Body of pancreas (tissue), 4 donors: ENCODE measurements around the gene FGF9. TPM values are rescaled to one million over a fixed set of nuclear protein-coding genes. Genes with fewer than 3 reads are reported as not detected.

Experiments
- ATAC-seq: fragments of 150-250 bp; one replicate; pipeline ENCODE4 v1.9.1; 2016
- DNase-seq, 4 donors: peaks; one replicate each; pipeline ENCODE4 v3.0.0-alpha.2; 2019
- H3K27ac ChIP-seq, 4 donors: fragments of 200-600 bp; sonication (generic); 1 replicate in 3 of 4; 2 replicates in 1 of 4; pipeline versions ENCODE4 v1.5.1 to v1.6.1; 2016 to 2019; ENCODE audit warnings: mild to moderate bottlenecking in 1 of 4, mixed read lengths in 1 of 4, moderate library complexity in 1 of 4
- H3K27me3 ChIP-seq, 2 donors: fragments of 200-600 bp; sonication (generic); one replicate each; pipeline ENCODE4 v1.6.0; 2016; ENCODE audit warnings: mild to moderate bottlenecking in 1 of 2
- H3K36me3 ChIP-seq, 2 donors: fragments of 200-600 bp; sonication (generic); replicated peaks in 1 of 2; 2 replicates each; pipeline ENCODE4 v1.5.1; 2016; ENCODE audit warnings: low read depth in 2 of 2; ENCODE audit not compliant: insufficient read depth in 1 of 2
- H3K4me1 ChIP-seq: fragments of 200-600 bp; sonication (generic); one replicate; pipeline ENCODE4 v1.6.0; 2016
- H3K4me3 ChIP-seq, 2 donors: fragments of 200-600 bp; sonication (generic); 1 replicate in 1 of 2; 2 replicates in 1 of 2; pipeline ENCODE4 v1.5.1; 2016 to 2019
- H3K9me3 ChIP-seq, 3 donors: fragments of 200-600 bp; sonication (generic); 1 replicate in 2 of 3; 2 replicates in 1 of 3; pipeline ENCODE4 v1.5.1; 2016
- CTCF ChIP-seq, 7 experiments: fragments of 450-650 bp in 4 of 7; fragments of 200-600 bp in 3 of 7; sonication (generic) in 3 of 7; IDR thresholded peaks; one replicate each; pipeline ENCODE4 v1.5.1; 2016 to 2019; ENCODE audit warnings: antibody characterized with exemption in 7 of 7
- POLR2A ChIP-seq, 3 donors: fragments of 450-650 bp; IDR thresholded peaks; one replicate each; pipeline ENCODE4 v1.6.1; 2016; ENCODE audit warnings: antibody characterized with exemption in 3 of 3, mild to moderate bottlenecking in 2 of 3
- WGBS, 2 donors: methylation state at CpG; one replicate each; pipeline ENCODE4 v1.1.5; 2017; 5-methylcytosine and 5-hydroxymethylcytosine counted together
- intact Hi-C: fragments of 100-400 bp; cut with DNase I; formaldehyde crosslinking; loops from one replicate; pipeline ENCODE4 v1.15.1; 2023
- total RNA-seq, 2 donors: library from RNA; depleted of rRNA; stranded (reverse); fragments of >200 nt; gene quantifications; one replicate each; pipeline ENCODE4 v1.1.0, GENCODE V29; 2016

FGF9 gene
- total RNA-seq, 2 donors from 2014 or later, result 0.26 to 1.3 TPM

GRCh38 chr13:21736926-21737325 lies 66.1 kb downstream of the FGF9 start:
- H3K9me3 ChIP-seq, result no peaks in the 10 kb centered on the region
- H3K27me3 ChIP-seq, result no peaks in the 10 kb centered on the region
- TF ChIP-seq CTCF (IDR thresholded peaks at IDR 0.05) (no peak), POLR2A (IDR thresholded peaks at IDR 0.05) (no peak)
- intact Hi-C loops, result no loop called here
- no peak overlapping the region for H3K4me3 ChIP-seq
- 74 to 76% methylated on average over 5 of the region's 5 CpGs for WGBS, 2 donors
- H3K36me3 ChIP-seq, result no peaks in the 10 kb centered on the region
- ATAC-seq (no peak), DNase-seq (no peak)
- H3K27ac ChIP-seq, result no peak overlapping the region
- H3K4me1 ChIP-seq, result peaks cover 7% of the 10 kb centered on the region

GRCh38 chr13:21738630-21739029 lies 67.8 kb downstream of the FGF9 start:
- no peaks in the 10 kb centered on the region for H3K27me3 ChIP-seq
- WGBS, 2 donors, result 63 to 65% methylated on average over 5 of the region's 5 CpGs
- no peaks in the 10 kb centered on the region for H3K9me3 ChIP-seq
- ATAC-seq, result no peak
- H3K36me3 ChIP-seq, result no peaks in the 10 kb centered on the region
- peaks cover 7% of the 10 kb centered on the region for H3K4me1 ChIP-seq
- DNase-seq, result no peak
- TF ChIP-seq POLR2A (IDR thresholded peaks at IDR 0.05) (no peak), CTCF (IDR thresholded peaks at IDR 0.05) (no peak)
- no peak overlapping the region for H3K4me3 ChIP-seq
- H3K27ac ChIP-seq, result no peak overlapping the region
- intact Hi-C loops, result no loop called here

GRCh38 chr13:21739771-21740170 lies 68.9 kb downstream of the FGF9 start:
- Histone ChIP-seq H3K4me1 (peaks cover 7% of the 10 kb centered on the region), H3K4me3 (no peak overlapping the region), H3K36me3 (no peaks in the 10 kb centered on the region), H3K27me3 (no peaks in the 10 kb centered on the region), H3K9me3 (no peaks in the 10 kb centered on the region), H3K27ac (no peak overlapping the region)
- intact Hi-C loops, result no loop called here
- ATAC-seq (no peak), DNase-seq (no peak)
- TF ChIP-seq POLR2A (IDR thresholded peaks at IDR 0.05), result no peak
- no peak for TF ChIP-seq CTCF (IDR thresholded peaks at IDR 0.05)
- 35 to 46% methylated on average over 8 of the region's 8 CpGs for WGBS, 2 donors

- intact Hi-C loops, result no loop called here
- no peak for ATAC-seq
Observed at GRCh38 chr13:21741396-21741979, 70.6 kb downstream of the FGF9 start.

More at GRCh38 chr13:21741396-21741979, 70.6 kb downstream of the FGF9 start:
- H3K9me3 ChIP-seq, result no peaks in the 10 kb centered on the region
- peaks cover under 1% of the 10 kb centered on the region for H3K4me1 ChIP-seq
- H3K27me3 ChIP-seq, result no peaks in the 10 kb centered on the region
- no peak overlapping the region for H3K4me3 ChIP-seq
- no peak for DNase-seq
- H3K36me3 ChIP-seq, result no peaks in the 10 kb centered on the region
- WGBS, 2 donors, result 91 to 94% methylated on average over 4 of the region's 4 CpGs
- H3K27ac ChIP-seq, result no peak overlapping the region
- TF ChIP-seq POLR2A (IDR thresholded peaks at IDR 0.05) (no peak), CTCF (IDR thresholded peaks at IDR 0.05) (no peak)
